Ovary (tissue), 3 donors: ENCODE results near the gene PINLYP.

Experiments used
- EP300 ChIP-seq: sonication (generic); formaldehyde crosslinking; IDR thresholded peaks from one replicate; pipeline ENCODE4 v1.6.1; 2017; ENCODE audit warnings: antibody characterized with exemption
- POLR2A ChIP-seq: fragments of 450-650 bp; IDR thresholded peaks from one replicate; pipeline ENCODE4 v1.6.1; 2017; ENCODE audit warnings: antibody characterized with exemption, mild to moderate bottlenecking, moderate library complexity
- TF ChIP-seq, protein P1 (sequence below), 3 donors: fragments of 450-650 bp in 2 of 3; fragments of 200-600 bp in 1 of 3; IDR thresholded peaks; one replicate each; pipeline versions ENCODE4 v1.5.1 to v1.8.0; 2016 to 2022; ENCODE audit warnings: antibody characterized with exemption in 3 of 3, mild to moderate bottlenecking in 1 of 3
- donor health status: DM: no; HTN: no; CAD: no.

DNA sequence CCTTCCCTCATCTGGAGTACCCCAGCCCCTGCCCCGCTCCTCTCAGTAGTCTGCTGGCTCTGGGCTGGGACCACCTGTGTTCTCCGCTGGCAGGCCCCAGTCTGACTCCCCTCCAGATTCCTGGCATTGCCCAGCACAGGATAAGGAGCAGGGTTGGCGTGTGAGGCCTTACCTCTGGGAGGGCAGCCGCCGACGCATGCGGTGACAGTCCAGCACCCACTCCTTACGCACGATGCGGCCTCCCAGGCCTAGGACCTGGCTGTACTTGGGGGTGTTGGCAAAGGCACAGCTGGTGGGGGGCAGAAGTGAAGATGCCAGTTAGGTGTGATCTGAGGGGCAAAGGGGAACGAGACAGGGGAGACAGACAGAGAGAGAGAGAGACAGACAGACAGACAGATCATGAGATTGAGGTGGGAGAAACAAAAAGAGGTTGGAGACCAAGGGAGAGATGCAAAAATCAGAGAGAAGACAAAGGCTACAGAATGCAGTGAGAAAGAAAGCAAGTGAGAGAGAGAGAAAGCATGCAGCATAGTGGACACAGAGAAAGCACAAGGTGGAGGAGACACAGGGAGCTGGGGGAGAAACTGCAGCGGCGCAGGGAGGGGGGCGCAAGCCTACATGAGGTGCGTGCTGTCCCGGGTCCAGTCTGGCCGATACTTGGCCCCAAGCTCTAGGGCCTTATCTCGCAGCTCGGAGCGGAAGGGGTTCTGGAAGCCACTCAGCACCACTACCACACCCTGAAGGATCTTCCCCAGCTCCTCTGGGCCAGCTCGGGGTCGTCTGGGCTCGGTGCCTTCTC, 24.0 kb upstream of the PINLYP start:
- TF ChIP-seq, protein P1, sequence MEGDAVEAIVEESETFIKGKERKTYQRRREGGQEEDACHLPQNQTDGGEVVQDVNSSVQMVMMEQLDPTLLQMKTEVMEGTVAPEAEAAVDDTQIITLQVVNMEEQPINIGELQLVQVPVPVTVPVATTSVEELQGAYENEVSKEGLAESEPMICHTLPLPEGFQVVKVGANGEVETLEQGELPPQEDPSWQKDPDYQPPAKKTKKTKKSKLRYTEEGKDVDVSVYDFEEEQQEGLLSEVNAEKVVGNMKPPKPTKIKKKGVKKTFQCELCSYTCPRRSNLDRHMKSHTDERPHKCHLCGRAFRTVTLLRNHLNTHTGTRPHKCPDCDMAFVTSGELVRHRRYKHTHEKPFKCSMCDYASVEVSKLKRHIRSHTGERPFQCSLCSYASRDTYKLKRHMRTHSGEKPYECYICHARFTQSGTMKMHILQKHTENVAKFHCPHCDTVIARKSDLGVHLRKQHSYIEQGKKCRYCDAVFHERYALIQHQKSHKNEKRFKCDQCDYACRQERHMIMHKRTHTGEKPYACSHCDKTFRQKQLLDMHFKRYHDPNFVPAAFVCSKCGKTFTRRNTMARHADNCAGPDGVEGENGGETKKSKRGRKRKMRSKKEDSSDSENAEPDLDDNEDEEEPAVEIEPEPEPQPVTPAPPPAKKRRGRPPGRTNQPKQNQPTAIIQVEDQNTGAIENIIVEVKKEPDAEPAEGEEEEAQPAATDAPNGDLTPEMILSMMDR (IDR thresholded peaks at IDR 0.05): no peak
- TF ChIP-seq POLR2A: no peak
- no peak for TF ChIP-seq EP300
